NT2/D1 (cell line): ENCODE measurements around the gene TTLL8.

Experiments
- DNase-seq: peaks from one replicate; pipeline ENCODE4 v3.0.0-alpha.2; 2011; ENCODE audit warnings: low read depth, low spot score
- H3K27me3 ChIP-seq: 2 replicates; pipeline ENCODE4 v1.6.0; 2011; ENCODE audit warnings: mild to moderate bottlenecking; ENCODE audit not compliant: insufficient read length, insufficient read depth
- H3K36me3 ChIP-seq: 2 replicates; pipeline ENCODE4 v1.6.1; 2011; ENCODE audit warnings: mild to moderate bottlenecking, low read length, mixed read lengths; ENCODE audit not compliant: insufficient read depth, insufficient read length
- H3K4me1 ChIP-seq: 2 replicates; pipeline ENCODE4 v1.5.1; 2011; ENCODE audit not compliant: insufficient read depth, insufficient read length
- H3K4me3 ChIP-seq: 2 replicates; pipeline ENCODE4 v1.5.1; 2011; ENCODE audit warnings: low read depth; ENCODE audit not compliant: insufficient read length
- H3K9ac ChIP-seq: 2 replicates; pipeline ENCODE4 v1.6.0; 2011; ENCODE audit warnings: low read depth; ENCODE audit not compliant: insufficient read length
- H3K9me3 ChIP-seq: 2 replicates; pipeline ENCODE4 v1.5.1; 2011; ENCODE audit warnings: mild to moderate bottlenecking, low read length; ENCODE audit not compliant: insufficient read depth
- SUZ12 ChIP-seq: IDR thresholded peaks from 2 replicates; pipeline ENCODE4 v1.6.1; 2011; ENCODE audit not compliant: insufficient read length, insufficient read depth; ENCODE audit errors: extremely low read depth
- YY1 ChIP-seq: IDR thresholded peaks from 2 replicates; pipeline ENCODE4 v1.6.1; 2011; ENCODE audit not compliant: insufficient read length, insufficient read depth
- ZNF274 ChIP-seq: IDR thresholded peaks from 2 replicates; pipeline ENCODE4 v1.6.1; 2011; ENCODE audit warnings: mild to moderate bottlenecking, low read depth, low read length

Gene TTLL8

GRCh38 chr22:50012211-50013181 is 45.6 kb downstream of the TTLL8 start, which contains the start of gene IL17REL:
Gene IL17REL (minus strand): TSS chr22:50012765. CDS start chr22:50012646, 119 bp downstream.
- Histone ChIP-seq H3K4me1 (peaks cover 18% of the 10 kb centered on the region), H3K36me3 (no peaks in the 10 kb centered on the region), H3K9me3 (no peaks in the 10 kb centered on the region), H3K27me3 (peaks cover 52% of the 10 kb centered on the region), H3K4me3 (no peak within 1 kb of the TSS), H3K9ac (peak within 1 kb of the TSS; percentile 50)
- no peak for DNase-seq
- TF ChIP-seq YY1 (no peak), SUZ12 (no peak), ZNF274 (no peak)

- H3K4me3 ChIP-seq: no peak overlapping the region
- no peak for DNase-seq
- H3K9me3 ChIP-seq: no peaks in the 10 kb centered on the region
- TF ChIP-seq ZNF274: no peak
- H3K27me3 ChIP-seq: peaks cover 50% of the 10 kb centered on the region
- no peaks in the 10 kb centered on the region for H3K36me3 ChIP-seq
- H3K4me1 ChIP-seq: peaks cover 18% of the 10 kb centered on the region
- no peak overlapping the region for H3K9ac ChIP-seq
Observed at GRCh38 chr22:50011447-50012210, 46.5 kb downstream of the TTLL8 start.

- DNase-seq: no peak
- no peaks in the 10 kb centered on the region for H3K36me3 ChIP-seq
- H3K9me3 ChIP-seq: no peaks in the 10 kb centered on the region
- no peak overlapping the region for H3K9ac ChIP-seq
- peaks cover 18% of the 10 kb centered on the region for H3K4me1 ChIP-seq
- H3K4me3 ChIP-seq: no peak overlapping the region
- TF ChIP-seq ZNF274 (no peak), SUZ12 (no peak), YY1 (no peak)
- peaks cover 42% of the 10 kb centered on the region for H3K27me3 ChIP-seq
Observed at GRCh38 chr22:50010676-50011446, 47.2 kb downstream of the TTLL8 start.

- H3K9ac ChIP-seq: no peak overlapping the region
- H3K4me3 ChIP-seq: no peak overlapping the region
- H3K4me1 ChIP-seq: peaks cover 20% of the 10 kb centered on the region
- no peaks in the 10 kb centered on the region for H3K36me3 ChIP-seq
- DNase-seq: no peak
- H3K9me3 ChIP-seq: no peaks in the 10 kb centered on the region
- TF ChIP-seq YY1 (no peak), ZNF274 (no peak), SUZ12 (no peak)
- H3K27me3 ChIP-seq: peaks cover 37% of the 10 kb centered on the region
Observed at GRCh38 chr22:50009765-50010675, 48.1 kb downstream of the TTLL8 start.

- TF ChIP-seq SUZ12: no peak
- no peak for TF ChIP-seq YY1
- TF ChIP-seq ZNF274: no peak
- Histone ChIP-seq H3K4me3 (no peak overlapping the region), H3K4me1 (peaks cover 19% of the 10 kb centered on the region), H3K27me3 (peaks cover 29% of the 10 kb centered on the region), H3K9me3 (no peaks in the 10 kb centered on the region), H3K36me3 (no peaks in the 10 kb centered on the region), H3K9ac (peak overlapping the region; percentile 32)
- DNase-seq: no peak
Observed at GRCh38 chr22:50009251-50009650, 48.8 kb downstream of the TTLL8 start.
